IPS DF 6.9 (cell line): ENCODE measurements around the gene AMN.

Experiments used
- DNase-seq: peaks from one replicate; pipeline ENCODE4 v3.0.0-alpha.2; 2013; ENCODE audit warnings: low read depth, low spot score
- H3K27ac ChIP-seq: one replicate; pipeline ENCODE4 v1.5.1; 2013; ENCODE audit warnings: low read length, control low read depth
- H3K27me3 ChIP-seq: 2 replicates; pipeline ENCODE4 v1.6.1; 2013; ENCODE audit warnings: mild to moderate bottlenecking, low read length; ENCODE audit not compliant: control insufficient read depth, insufficient read depth
- H3K36me3 ChIP-seq: 2 replicates; pipeline ENCODE4 v1.6.1; 2013; ENCODE audit warnings: low read length; ENCODE audit not compliant: control insufficient read depth, insufficient read depth
- H3K4me1 ChIP-seq: 2 replicates; pipeline ENCODE4 v1.6.1; 2013; ENCODE audit warnings: low read length; ENCODE audit not compliant: control insufficient read depth, insufficient read depth
- H3K4me3 ChIP-seq: 2 replicates; pipeline ENCODE4 v1.5.1; 2013; ENCODE audit warnings: mild to moderate bottlenecking, low read length
- H3K9me3 ChIP-seq: 2 replicates; pipeline ENCODE4 v1.6.1; 2013; ENCODE audit warnings: low read length, inconsistent platforms; ENCODE audit not compliant: control insufficient read depth, insufficient read depth
- WGBS: extraction: QIAGEN DNeasy Blood & Tissue Kit; methylation state at CpG from one replicate; pipeline ENCODE4 v1.1.7; 2013; ENCODE audit warnings: mixed read lengths, missing lambda C conversion rate; ENCODE audit not compliant: insufficient read length, insufficient coverage; 5-methylcytosine and 5-hydroxymethylcytosine counted together

AMN gene

DNA sequence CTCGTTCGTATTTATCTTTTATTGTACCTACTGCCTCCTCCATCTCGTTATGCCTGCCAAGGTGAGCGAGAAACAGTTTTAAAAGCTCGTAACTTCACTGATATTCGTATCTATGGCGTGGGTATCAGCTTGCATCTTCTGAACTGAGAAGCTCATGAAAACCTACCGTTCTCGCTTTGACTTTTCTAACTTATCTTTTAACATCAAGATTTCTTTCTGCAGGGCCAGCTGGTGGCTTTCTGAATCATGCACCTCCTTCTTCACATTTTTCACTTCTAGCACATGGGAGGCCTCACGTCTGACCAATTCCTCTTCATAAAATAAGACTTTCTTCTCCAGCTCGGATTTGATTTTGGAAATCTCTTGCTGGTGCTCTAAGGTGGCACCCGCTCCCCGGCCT is 45.8 kb downstream of the AMN start:
- DNase-seq = no peak
- H3K27ac ChIP-seq = no peak overlapping the region
- peaks cover 31% of the 10 kb centered on the region for H3K36me3 ChIP-seq
- WGBS = 100% methylated on average over 2 of the region's 13 CpGs
- H3K4me1 ChIP-seq = no peaks in the 10 kb centered on the region
- no peak overlapping the region for H3K4me3 ChIP-seq
- no peaks in the 10 kb centered on the region for H3K27me3 ChIP-seq
- no peaks in the 10 kb centered on the region for H3K9me3 ChIP-seq

DNA sequence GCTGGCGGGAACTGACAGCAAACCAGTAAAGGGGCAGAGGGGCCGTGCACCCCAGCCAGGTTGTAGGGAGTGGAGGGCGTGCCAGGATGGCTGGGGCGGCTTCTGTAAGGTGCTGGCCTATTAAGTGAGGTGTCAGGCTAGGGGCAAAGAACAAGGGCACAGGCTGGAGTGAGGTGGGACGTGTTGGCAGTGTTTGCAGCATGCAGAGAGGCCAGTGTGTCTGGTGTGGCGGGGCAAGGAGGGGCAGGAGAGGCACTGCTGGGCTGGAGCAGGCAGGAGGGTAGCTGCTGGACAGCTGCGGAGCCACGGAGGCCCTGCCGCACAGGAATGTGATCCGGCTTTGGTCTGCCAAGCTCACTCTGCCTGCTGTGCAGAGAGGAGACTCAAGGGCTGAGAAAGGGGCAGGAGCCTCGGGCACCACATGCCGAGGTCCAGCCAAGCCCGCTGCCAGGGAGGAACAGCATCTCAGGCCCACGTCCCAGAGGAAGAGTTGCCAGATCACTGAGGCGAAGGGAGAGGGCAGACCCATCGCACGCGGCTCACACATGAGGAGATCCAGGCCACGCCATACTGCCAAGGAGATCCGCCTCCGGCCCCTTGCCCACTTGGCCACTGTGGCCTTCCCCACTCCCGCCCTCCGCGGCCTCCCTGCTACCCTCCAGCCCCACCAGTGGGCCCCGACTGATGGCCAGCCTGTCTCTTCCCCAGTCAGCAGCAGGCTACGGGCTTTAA is 46.8 kb downstream of the AMN start:
- Histone ChIP-seq H3K4me3 (no peak overlapping the region), H3K27ac (no peak overlapping the region), H3K4me1 (no peaks in the 10 kb centered on the region), H3K36me3 (peaks cover 34% of the 10 kb centered on the region), H3K9me3 (no peaks in the 10 kb centered on the region), H3K27me3 (no peaks in the 10 kb centered on the region)
- WGBS = no CpG with 5 or more reads among the region's 26 CpGs
- DNase-seq = no peak

DNA sequence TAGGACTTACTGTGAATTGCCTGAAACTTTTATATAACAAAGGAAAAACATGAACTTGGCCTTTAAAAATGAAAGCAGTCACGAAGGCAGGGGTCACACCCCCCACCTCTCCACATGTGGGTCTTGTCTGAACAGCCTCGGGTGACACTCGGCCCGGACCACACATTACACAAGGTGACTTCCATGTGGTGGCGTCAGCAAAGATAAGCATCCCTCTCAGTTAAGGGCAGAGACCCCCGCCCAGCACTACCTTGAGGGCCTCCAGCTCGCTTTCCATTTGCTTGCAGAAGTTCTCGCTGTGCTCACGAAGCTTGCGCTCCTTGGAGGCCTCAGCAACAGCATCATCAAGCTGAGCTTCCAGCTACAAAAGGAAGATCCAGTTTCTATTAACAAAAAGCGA is 47.4 kb downstream of the AMN start:
- peaks cover 32% of the 10 kb centered on the region for H3K36me3 ChIP-seq
- no peak overlapping the region for H3K27ac ChIP-seq
- no CpG with 5 or more reads among the region's 11 CpGs for WGBS
- DNase-seq = no peak
- no peak overlapping the region for H3K4me3 ChIP-seq
- H3K9me3 ChIP-seq = no peaks in the 10 kb centered on the region
- no peaks in the 10 kb centered on the region for H3K4me1 ChIP-seq
- no peaks in the 10 kb centered on the region for H3K27me3 ChIP-seq

DNA sequence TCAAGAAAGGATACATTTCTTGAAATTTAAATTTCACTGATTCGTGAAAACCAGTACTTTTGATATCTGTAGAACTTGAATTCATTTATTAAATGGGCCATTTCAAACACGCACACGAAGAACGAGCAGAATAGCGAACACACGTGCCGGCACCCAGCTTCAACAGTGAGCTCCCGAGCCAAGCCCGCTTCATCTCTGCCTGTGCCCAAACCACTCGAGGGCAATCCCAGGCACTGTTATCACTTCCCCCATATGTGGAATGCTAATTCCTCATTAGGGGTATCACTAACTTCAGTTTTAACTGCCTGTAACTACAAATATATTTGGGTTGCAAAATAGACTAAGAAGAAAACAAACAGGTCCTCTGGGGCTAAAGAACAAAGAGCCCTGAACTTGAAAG is 48.0 kb downstream of the AMN start:
- Histone ChIP-seq H3K4me1 (no peaks in the 10 kb centered on the region), H3K27ac (no peak overlapping the region), H3K4me3 (no peak overlapping the region), H3K27me3 (no peaks in the 10 kb centered on the region), H3K36me3 (peaks cover 32% of the 10 kb centered on the region), H3K9me3 (no peaks in the 10 kb centered on the region)
- no CpG with 5 or more reads among the region's 10 CpGs for WGBS
- no peak for DNase-seq

DNA sequence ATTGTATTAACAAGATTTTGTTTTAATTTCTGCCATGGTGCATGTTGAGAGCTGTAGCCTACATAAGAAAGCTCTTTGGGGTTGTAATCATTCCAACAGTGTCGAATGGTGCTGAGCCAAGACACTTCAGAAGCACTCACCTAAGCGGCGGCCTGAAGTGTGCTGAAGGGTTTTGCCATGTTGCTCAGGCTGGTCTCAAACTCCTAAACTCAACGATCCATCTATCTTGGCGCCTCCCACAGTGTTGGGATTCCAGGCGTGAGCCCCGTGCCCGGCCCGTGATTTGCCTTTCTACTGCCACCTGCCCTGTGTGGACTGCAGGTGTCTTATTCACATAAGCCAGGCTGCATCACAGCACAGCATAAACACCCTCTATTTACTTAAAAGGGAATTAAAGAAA is 48.9 kb downstream of the AMN start:
- Histone ChIP-seq H3K27ac (no peak overlapping the region), H3K4me3 (no peak overlapping the region), H3K27me3 (no peaks in the 10 kb centered on the region), H3K9me3 (no peaks in the 10 kb centered on the region), H3K36me3 (peaks cover 33% of the 10 kb centered on the region), H3K4me1 (no peaks in the 10 kb centered on the region)
- WGBS = no CpG with 5 or more reads among the region's 9 CpGs
- DNase-seq = no peak

DNA sequence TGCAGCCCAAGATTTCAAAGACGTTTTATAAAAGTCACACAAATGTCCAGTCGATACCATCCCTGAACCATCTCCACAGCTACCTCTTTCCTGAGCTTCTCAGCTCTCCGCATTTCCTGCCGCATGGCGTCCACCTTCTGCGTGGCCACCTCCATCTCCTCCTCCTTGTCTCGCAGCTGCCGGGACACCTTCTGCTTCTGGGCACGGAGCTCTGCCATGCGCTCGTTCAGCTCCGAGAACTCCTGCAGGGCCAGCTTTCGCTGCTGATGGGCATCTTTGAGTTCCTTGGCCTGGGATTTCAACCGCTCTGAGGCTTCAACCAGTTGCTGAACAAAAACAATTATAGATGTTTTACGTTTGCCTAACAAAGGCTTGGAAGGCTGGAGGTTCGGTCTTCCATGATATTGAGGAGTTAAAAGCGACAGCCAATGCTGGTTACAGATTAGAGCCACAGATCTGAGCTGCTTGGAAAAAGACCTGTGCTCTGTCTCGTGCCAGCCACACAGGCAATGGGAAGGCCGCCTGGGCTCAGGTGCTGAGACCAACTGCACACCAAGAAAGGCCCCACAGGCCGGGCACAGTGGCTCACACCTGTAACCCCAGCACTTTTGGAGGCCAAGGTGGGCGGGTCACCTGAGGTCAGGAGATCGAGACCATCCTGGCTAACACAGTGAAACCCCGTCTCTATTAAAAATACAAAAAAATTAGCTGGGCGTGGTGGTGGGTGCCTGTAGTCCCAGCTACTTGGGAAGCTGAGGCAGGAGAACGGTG is 49.6 kb downstream of the AMN start:
- DNase-seq = no peak
- Histone ChIP-seq H3K4me1 (no peaks in the 10 kb centered on the region), H3K36me3 (peaks cover 36% of the 10 kb centered on the region), H3K9me3 (no peaks in the 10 kb centered on the region), H3K4me3 (no peak overlapping the region), H3K27ac (no peak overlapping the region), H3K27me3 (no peaks in the 10 kb centered on the region)
- no CpG with 5 or more reads among the region's 25 CpGs for WGBS

DNA sequence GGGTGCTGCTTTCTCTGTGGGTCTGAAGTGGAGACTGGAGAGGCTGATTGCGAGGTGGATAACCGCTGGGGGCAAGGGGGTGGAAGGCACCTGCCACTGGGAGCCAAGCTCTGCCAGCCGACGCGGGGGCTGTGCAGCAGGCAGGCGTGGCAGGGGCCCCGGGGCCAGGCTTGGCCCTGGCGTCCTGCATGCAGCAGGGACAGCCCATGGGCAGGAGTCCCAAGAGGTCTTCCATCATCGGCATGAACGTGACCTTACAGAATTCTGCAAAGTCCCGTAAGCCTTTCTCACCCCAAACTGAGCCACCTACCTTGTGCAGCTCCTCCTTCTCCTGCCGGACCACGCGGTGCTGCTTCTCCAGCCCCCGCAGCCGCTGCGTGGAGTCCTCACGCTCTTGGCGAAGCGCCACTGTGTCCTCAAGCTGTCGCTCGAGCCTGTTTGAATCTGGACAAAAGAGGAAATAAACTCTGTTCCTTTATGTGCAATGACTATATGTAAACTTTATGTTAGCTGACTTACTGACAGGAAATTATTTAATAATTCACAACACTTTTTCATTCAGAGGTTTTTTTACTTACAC is 51.3 kb downstream of the AMN start:
- Histone ChIP-seq H3K9me3 (no peaks in the 10 kb centered on the region), H3K36me3 (peaks cover 31% of the 10 kb centered on the region), H3K27ac (no peak overlapping the region), H3K27me3 (no peaks in the 10 kb centered on the region), H3K4me3 (no peak overlapping the region), H3K4me1 (no peaks in the 10 kb centered on the region)
- DNase-seq = no peak
- WGBS = no CpG with 5 or more reads among the region's 22 CpGs

DNA sequence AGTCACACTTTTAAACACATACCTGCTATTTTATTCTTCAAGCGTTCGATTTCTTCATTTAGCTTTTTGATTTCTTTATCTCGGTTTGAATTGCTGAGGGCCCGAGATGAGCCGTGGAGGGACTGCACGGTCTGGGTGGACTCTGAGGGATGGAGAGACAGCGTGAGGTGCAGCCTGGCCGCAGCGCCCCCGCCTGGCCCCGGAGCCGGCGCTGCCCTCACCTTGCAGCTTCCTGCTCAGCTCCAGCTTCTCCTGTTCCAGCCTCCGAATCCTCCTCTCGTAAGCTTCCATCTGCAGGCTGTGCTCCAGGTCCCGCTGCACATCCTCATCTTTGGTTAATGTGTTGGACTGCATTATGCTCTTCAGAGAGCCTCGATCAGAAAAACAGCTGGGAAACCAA is 53.2 kb downstream of the AMN start:
- H3K27ac ChIP-seq = no peak overlapping the region
- no peak overlapping the region for H3K4me3 ChIP-seq
- DNase-seq = no peak
- no peaks in the 10 kb centered on the region for H3K27me3 ChIP-seq
- no CpG with 5 or more reads among the region's 17 CpGs for WGBS
- no peaks in the 10 kb centered on the region for H3K9me3 ChIP-seq
- no peaks in the 10 kb centered on the region for H3K4me1 ChIP-seq
- peaks cover 23% of the 10 kb centered on the region for H3K36me3 ChIP-seq

DNA sequence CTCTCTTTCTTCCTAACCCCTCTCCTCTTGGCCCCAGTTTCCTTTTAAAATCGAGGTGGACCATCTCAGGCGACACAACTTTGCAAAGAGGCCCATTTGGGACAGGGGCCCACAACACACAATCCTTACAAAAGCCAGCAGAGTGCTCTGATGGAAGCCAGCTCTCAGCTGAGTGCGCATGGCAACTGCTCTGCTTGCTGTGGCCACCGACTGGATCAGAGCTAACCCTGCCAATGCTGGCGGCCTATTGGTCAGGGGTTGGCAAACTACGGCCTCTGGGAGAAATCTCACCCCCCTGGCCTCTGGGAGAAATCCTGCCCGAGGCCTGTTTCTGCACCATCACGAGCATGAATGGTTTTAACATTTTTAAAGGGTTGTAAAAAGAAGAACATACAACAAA is 55.0 kb downstream of the AMN start:
- H3K36me3 ChIP-seq = peaks cover 23% of the 10 kb centered on the region

DNA sequence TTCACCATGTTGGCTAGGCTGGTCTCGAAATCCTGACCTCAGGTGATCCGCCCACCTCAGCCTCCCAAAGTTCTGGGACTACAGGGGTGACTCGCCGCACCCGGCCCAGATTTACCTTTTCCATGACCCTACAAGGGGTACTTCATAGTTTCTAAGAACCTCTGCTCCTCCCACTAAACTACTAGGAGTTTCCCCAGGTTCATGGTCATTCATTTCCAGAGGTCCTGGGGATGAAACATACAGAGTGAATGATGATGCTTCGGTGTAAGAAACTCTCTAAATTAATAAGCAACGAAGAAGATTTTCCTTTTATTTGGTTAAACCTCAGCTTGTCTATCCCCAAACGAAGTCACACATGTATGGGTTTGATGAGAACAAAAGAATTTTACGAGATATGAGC is 56.9 kb downstream of the AMN start:
- DNase-seq = no peak
- Histone ChIP-seq H3K4me1 (no peaks in the 10 kb centered on the region), H3K9me3 (no peaks in the 10 kb centered on the region), H3K27ac (no peak overlapping the region), H3K4me3 (no peak overlapping the region), H3K27me3 (no peaks in the 10 kb centered on the region), H3K36me3 (peaks cover 17% of the 10 kb centered on the region)
- no CpG with 5 or more reads among the region's 9 CpGs for WGBS

More for the DNA sequence above, 55.0 kb downstream of the AMN start:
- Histone ChIP-seq H3K27ac (no peak overlapping the region), H3K4me1 (no peaks in the 10 kb centered on the region), H3K27me3 (no peaks in the 10 kb centered on the region), H3K4me3 (no peak overlapping the region), H3K9me3 (no peaks in the 10 kb centered on the region)
- WGBS = no CpG with 5 or more reads among the region's 8 CpGs
- no peak for DNase-seq
